HG03060 (cell line): ENCODE data around the gene SLC1A1.
A peak's percentile ranks its signal among the peaks of the same experiment; 100 is the strongest.

Experiments used
- ATAC-seq: cut with Tn5 transposase; IDR thresholded peaks from one replicate; pipeline ENCODE4 v1.9.1; 2021; ENCODE audit warnings: low read depth, moderate number of reproducible peaks; ENCODE audit not compliant: unreplicated experiment

SLC1A1 gene

GRCh38 chr9:4489919-4490704 lies at the start of gene SLC1A1:
TSS of gene SLC1A1 (plus strand) at chr9:4490468. CDS start at chr9:4490680, 212 bp downstream.
- peak; percentile 57 for ATAC-seq

- ATAC-seq, result no peak
These were observed 47.5 kb upstream of the SLC1A1 start for GRCh38 chr9:4442806-4443205.

GRCh38 chr9:4443439-4443838 lies 46.8 kb upstream of the SLC1A1 start:
- ATAC-seq, result no peak

- no peak for ATAC-seq
These were observed 28.8 kb upstream of the SLC1A1 start for GRCh38 chr9:4461437-4461836.

GRCh38 chr9:4463824-4464223 lies 26.4 kb upstream of the SLC1A1 start:
- ATAC-seq, result no peak

GRCh38 chr9:4464911-4465513 lies 25.3 kb upstream of the SLC1A1 start:
- ATAC-seq, result peak; percentile 92

- no peak for ATAC-seq
These were observed 24.4 kb upstream of the SLC1A1 start for GRCh38 chr9:4465910-4466309.

GRCh38 chr9:4475301-4475700 lies 15.0 kb upstream of the SLC1A1 start:
- no peak for ATAC-seq

GRCh38 chr9:4486176-4486575 lies 4.1 kb upstream of the SLC1A1 start:
- no peak for ATAC-seq

GRCh38 chr9:4489562-4489918 lies 728 bp upstream of the SLC1A1 start:
- ATAC-seq, result no peak

GRCh38 chr9:4490705-4491625 lies 697 bp downstream of the SLC1A1 start:
- ATAC-seq, result no peak

- ATAC-seq, result no peak
These were observed 1.3 kb downstream of the SLC1A1 start for GRCh38 chr9:4491626-4491975.

GRCh38 chr9:4494332-4494731 lies 4.1 kb downstream of the SLC1A1 start:
- ATAC-seq, result no peak

GRCh38 chr9:4494806-4495205 lies 4.5 kb downstream of the SLC1A1 start:
- ATAC-seq, result no peak

GRCh38 chr9:4495537-4495936 lies 5.3 kb downstream of the SLC1A1 start:
- ATAC-seq, result no peak

- no peak for ATAC-seq
These were observed 6.2 kb downstream of the SLC1A1 start for GRCh38 chr9:4496497-4496896.

GRCh38 chr9:4497395-4497794 lies 7.1 kb downstream of the SLC1A1 start:
- ATAC-seq, result no peak

GRCh38 chr9:4497855-4498254 lies 7.6 kb downstream of the SLC1A1 start:
- ATAC-seq, result no peak

- ATAC-seq, result no peak
These were observed 9.6 kb downstream of the SLC1A1 start for GRCh38 chr9:4499917-4500316.

- ATAC-seq, result no peak
These were observed 10.9 kb downstream of the SLC1A1 start for GRCh38 chr9:4501147-4501507.

GRCh38 chr9:4502444-4502843 lies 12.2 kb downstream of the SLC1A1 start:
- ATAC-seq, result no peak
